ENCODE data around the gene OGFRL1.
A peak's percentile ranks its signal among the peaks of the same experiment; 100 is the strongest.

The OGFRL1 gene

DNA sequence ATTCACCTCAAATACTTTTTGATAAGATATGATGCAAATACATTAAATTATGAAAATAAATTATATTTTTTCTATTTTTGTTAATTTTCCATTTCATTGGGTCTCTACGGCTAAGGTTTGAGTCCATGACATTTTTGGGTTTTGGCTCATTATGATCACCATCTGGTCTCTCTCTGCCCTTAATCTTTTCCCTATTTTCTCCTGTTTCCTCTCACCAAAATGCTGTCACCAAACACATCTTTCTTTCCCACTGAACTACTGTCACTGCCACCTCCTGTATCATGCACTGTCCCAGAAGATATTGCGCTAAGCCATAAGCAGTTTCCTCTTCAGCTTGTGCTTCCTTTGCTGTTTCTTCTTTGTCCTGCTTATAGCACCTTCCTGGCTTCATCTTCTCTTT, 42.0 kb upstream of the OGFRL1 start:
- Histone ChIP-seq H3K4me3 (replicated peaks; ENCODE audit: insufficient read depth, low read length) (no peak overlapping the region), H3K27ac (replicated peaks) (no peak overlapping the region), H3K27me3 (ENCODE audit: insufficient read depth, poor library complexity, severe bottlenecking) (no peaks in the 10 kb centered on the region)
- TF ChIP-seq SPI1 (IDR thresholded peaks at IDR 0.05; ENCODE audit: borderline replicate concordance, low read depth) (no peak), GABPA (IDR thresholded peaks at IDR 0.05; ENCODE audit: low read depth) (no peak), POLR2AphosphoS5 (IDR thresholded peaks at IDR 0.05; ENCODE audit: low read depth) (no peak)
- TF ChIP-seq, protein P1, sequence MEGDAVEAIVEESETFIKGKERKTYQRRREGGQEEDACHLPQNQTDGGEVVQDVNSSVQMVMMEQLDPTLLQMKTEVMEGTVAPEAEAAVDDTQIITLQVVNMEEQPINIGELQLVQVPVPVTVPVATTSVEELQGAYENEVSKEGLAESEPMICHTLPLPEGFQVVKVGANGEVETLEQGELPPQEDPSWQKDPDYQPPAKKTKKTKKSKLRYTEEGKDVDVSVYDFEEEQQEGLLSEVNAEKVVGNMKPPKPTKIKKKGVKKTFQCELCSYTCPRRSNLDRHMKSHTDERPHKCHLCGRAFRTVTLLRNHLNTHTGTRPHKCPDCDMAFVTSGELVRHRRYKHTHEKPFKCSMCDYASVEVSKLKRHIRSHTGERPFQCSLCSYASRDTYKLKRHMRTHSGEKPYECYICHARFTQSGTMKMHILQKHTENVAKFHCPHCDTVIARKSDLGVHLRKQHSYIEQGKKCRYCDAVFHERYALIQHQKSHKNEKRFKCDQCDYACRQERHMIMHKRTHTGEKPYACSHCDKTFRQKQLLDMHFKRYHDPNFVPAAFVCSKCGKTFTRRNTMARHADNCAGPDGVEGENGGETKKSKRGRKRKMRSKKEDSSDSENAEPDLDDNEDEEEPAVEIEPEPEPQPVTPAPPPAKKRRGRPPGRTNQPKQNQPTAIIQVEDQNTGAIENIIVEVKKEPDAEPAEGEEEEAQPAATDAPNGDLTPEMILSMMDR (IDR thresholded peaks at IDR 0.05; ENCODE audit: insufficient read depth, low read length), result no peak
- TF ChIP-seq, protein P2, sequence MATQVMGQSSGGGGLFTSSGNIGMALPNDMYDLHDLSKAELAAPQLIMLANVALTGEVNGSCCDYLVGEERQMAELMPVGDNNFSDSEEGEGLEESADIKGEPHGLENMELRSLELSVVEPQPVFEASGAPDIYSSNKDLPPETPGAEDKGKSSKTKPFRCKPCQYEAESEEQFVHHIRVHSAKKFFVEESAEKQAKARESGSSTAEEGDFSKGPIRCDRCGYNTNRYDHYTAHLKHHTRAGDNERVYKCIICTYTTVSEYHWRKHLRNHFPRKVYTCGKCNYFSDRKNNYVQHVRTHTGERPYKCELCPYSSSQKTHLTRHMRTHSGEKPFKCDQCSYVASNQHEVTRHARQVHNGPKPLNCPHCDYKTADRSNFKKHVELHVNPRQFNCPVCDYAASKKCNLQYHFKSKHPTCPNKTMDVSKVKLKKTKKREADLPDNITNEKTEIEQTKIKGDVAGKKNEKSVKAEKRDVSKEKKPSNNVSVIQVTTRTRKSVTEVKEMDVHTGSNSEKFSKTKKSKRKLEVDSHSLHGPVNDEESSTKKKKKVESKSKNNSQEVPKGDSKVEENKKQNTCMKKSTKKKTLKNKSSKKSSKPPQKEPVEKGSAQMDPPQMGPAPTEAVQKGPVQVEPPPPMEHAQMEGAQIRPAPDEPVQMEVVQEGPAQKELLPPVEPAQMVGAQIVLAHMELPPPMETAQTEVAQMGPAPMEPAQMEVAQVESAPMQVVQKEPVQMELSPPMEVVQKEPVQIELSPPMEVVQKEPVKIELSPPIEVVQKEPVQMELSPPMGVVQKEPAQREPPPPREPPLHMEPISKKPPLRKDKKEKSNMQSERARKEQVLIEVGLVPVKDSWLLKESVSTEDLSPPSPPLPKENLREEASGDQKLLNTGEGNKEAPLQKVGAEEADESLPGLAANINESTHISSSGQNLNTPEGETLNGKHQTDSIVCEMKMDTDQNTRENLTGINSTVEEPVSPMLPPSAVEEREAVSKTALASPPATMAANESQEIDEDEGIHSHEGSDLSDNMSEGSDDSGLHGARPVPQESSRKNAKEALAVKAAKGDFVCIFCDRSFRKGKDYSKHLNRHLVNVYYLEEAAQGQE (IDR thresholded peaks at IDR 0.05; ENCODE audit: insufficient replicate concordance, low read depth), result no peak
- no peak for DNase-seq (ENCODE audit: low read depth in 1 of 2, low spot score in 1 of 2)

DNA sequence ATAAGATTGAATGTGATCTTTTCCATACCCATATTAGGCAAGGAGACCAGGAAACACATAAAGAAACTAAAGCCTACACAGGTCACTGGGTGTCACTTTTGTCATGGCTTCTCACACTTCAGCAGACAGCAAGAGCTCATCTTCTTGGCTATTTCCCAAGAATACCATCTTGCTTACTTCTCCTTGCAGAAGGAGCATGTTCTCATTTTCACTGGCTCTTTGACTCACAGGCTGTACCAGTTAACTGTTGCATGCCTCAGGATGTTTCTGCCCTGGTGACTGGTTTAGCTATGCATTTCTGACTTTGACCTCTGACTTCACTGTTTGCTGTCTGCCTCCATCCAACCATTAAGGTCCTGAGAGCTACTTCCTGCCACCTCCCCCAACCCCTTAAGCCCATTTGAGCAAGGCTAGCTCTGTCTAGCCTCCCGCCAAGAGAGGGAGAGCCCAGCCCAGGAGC, 40.3 kb upstream of the OGFRL1 start:
- TF ChIP-seq GABPA (IDR thresholded peaks at IDR 0.05; ENCODE audit: low read depth), result no peak
- no peak for TF ChIP-seq POLR2AphosphoS5 (IDR thresholded peaks at IDR 0.05; ENCODE audit: low read depth)
- no peak for TF ChIP-seq SPI1 (IDR thresholded peaks at IDR 0.05; ENCODE audit: borderline replicate concordance, low read depth)
- TF ChIP-seq, protein P1 (IDR thresholded peaks at IDR 0.05; ENCODE audit: insufficient read depth, low read length), result no peak
- TF ChIP-seq, protein P2 (IDR thresholded peaks at IDR 0.05; ENCODE audit: insufficient replicate concordance, low read depth), result no peak
- no peak overlapping the region; the same call in 1 of the 2 replicates for H3K27ac ChIP-seq (replicated peaks)
- peak; percentile 75 to 83 for DNase-seq (ENCODE audit: low read depth in 1 of 2, low spot score in 1 of 2)
- no peaks in the 10 kb centered on the region for H3K27me3 ChIP-seq (ENCODE audit: insufficient read depth, poor library complexity, severe bottlenecking)
- H3K4me3 ChIP-seq (replicated peaks; ENCODE audit: insufficient read depth, low read length), result no peak overlapping the region

DNA sequence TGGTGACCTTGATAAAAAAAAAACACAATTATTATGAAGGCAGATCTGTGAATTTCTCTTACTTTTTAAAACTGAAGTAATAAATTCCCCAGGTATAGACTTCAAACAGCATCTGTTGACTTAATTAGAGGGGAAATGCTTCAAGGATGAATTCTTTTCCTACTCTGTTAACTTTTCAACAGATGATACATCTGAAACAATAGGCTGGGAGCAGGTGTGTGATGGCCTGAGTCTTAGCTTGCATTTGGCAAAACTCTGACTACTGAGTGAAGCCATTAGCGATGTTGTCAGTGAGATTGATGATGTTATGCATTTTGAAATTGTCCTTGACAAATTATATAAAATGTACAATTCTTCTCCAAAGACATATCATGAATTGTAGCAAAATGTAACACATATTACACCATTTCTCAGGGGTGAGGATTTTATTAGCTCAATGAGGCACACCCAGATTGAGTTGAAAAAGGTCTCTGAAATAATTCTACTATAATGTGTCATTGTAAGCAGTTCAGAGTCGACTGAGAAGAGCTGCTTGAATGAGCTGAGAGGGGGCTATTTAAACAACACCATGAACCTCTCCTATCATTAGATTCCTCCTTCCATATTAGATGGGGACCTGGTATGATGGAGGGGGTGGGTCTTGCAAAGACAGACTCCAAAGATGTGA, 39.6 kb upstream of the OGFRL1 start:
- no peak for DNase-seq (ENCODE audit: low read depth in 1 of 2, low spot score in 1 of 2)
- no peak overlapping the region; the same call in 1 of the 2 replicates for H3K27ac ChIP-seq (replicated peaks)
- TF ChIP-seq POLR2AphosphoS5 (IDR thresholded peaks at IDR 0.05; ENCODE audit: low read depth) (no peak), SPI1 (IDR thresholded peaks at IDR 0.05; ENCODE audit: borderline replicate concordance, low read depth) (no peak), GABPA (IDR thresholded peaks at IDR 0.05; ENCODE audit: low read depth) (no peak)
- TF ChIP-seq, protein P2 (IDR thresholded peaks at IDR 0.05; ENCODE audit: insufficient replicate concordance, low read depth), result no peak
- TF ChIP-seq, protein P1 (IDR thresholded peaks at IDR 0.05; ENCODE audit: insufficient read depth, low read length), result no peak
- H3K4me3 ChIP-seq (replicated peaks; ENCODE audit: insufficient read depth, low read length), result no peak overlapping the region
- H3K27me3 ChIP-seq (ENCODE audit: insufficient read depth, poor library complexity, severe bottlenecking), result no peaks in the 10 kb centered on the region
